ENCODE measurements around the gene TMEM239.

DNA sequence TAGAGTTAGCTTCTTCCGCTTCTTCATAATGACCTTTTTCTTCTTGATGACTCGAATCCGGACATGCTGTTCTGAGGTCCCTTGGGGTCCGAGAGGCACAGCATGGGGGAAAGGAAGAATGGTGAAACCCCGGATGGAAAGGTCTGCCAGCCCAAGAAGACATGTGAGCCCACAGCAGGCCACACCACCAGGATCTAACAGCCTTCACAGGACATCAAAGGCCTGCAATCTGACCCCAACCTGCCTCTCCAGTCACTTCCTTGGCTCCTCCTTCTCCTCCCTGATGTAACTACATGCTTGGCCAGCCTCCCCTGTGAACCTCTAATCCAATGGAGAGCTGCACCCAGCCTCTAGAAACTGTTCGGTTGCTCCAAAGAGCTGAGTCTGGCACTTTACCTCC lies 17.4 kb upstream of the TMEM239 start:
- TF ChIP-seq, protein P1, sequence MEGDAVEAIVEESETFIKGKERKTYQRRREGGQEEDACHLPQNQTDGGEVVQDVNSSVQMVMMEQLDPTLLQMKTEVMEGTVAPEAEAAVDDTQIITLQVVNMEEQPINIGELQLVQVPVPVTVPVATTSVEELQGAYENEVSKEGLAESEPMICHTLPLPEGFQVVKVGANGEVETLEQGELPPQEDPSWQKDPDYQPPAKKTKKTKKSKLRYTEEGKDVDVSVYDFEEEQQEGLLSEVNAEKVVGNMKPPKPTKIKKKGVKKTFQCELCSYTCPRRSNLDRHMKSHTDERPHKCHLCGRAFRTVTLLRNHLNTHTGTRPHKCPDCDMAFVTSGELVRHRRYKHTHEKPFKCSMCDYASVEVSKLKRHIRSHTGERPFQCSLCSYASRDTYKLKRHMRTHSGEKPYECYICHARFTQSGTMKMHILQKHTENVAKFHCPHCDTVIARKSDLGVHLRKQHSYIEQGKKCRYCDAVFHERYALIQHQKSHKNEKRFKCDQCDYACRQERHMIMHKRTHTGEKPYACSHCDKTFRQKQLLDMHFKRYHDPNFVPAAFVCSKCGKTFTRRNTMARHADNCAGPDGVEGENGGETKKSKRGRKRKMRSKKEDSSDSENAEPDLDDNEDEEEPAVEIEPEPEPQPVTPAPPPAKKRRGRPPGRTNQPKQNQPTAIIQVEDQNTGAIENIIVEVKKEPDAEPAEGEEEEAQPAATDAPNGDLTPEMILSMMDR (IDR thresholded peaks at IDR 0.05), result no peak
- TF ChIP-seq EP300 (IDR thresholded peaks at IDR 0.05; ENCODE audit: borderline replicate concordance in 1 of 2, low read depth in 1 of 2, low read length in 1 of 2), result no peak
- TF ChIP-seq POLR2AphosphoS5 (IDR thresholded peaks at IDR 0.05; ENCODE audit: low read depth, low read length), result no peak
- no peak for TF ChIP-seq RFX5 (IDR thresholded peaks at IDR 0.05; ENCODE audit: low read length)
- TF ChIP-seq YY1 (IDR thresholded peaks at IDR 0.05; ENCODE audit: low read depth), result no peak
- no peak for TF ChIP-seq FOXJ3 (CRISPR knock-in tag; IDR thresholded peaks at IDR 0.05)
- TF ChIP-seq, protein P2, sequence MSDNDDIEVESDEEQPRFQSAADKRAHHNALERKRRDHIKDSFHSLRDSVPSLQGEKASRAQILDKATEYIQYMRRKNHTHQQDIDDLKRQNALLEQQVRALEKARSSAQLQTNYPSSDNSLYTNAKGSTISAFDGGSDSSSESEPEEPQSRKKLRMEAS (IDR thresholded peaks at IDR 0.05; ENCODE audit: low read depth), result no peak
- TF ChIP-seq TAF1 (IDR thresholded peaks at IDR 0.05; ENCODE audit: borderline replicate concordance, low read depth, low read length), result no peak
